ENCODE data around the gene SCART1. TPM values are rescaled to one million over a fixed set of nuclear protein-coding genes. Genes with fewer than 3 reads are reported as not detected.

SCART1 gene
- total RNA-seq, 4 donors from 2014 or later: 0.27 to 3.9 (median 2.0) TPM

GRCh38 chr10:133452453-133452852 is 1.3 kb upstream of the SCART1 start:
- H3K4me1 ChIP-seq: no peaks in the 10 kb centered on the region
- WGBS, 2 donors (ENCODE audit: low coverage in 1 of 2): 71 to 84% methylated on average over 4 of the region's 4 CpGs
- no peak for ATAC-seq
- peaks cover 0 to 7% of the 10 kb centered on the region in 2 donors for H3K36me3 ChIP-seq
- TF ChIP-seq POLR2A (IDR thresholded peaks at IDR 0.05) (no peak), EP300 (IDR thresholded peaks at IDR 0.05) (no peak), CTCF (IDR thresholded peaks at IDR 0.05) (no peak), POLR2AphosphoS5 (IDR thresholded peaks at IDR 0.05) (no peak)
- H3K27me3 ChIP-seq: no peaks in the 10 kb centered on the region
- peaks cover 0 to 20% (median 0%) of the 10 kb centered on the region in 3 donors for H3K9me3 ChIP-seq
- H3K27ac ChIP-seq: no peak overlapping the region
- H3K4me3 ChIP-seq: no peak overlapping the region

- ATAC-seq: no peak
- WGBS, 2 donors (ENCODE audit: low coverage in 1 of 2): 82 to 83% methylated on average over 4 to 7 of the region's 10 CpGs
These were observed 604 bp downstream of the SCART1 start for GRCh38 chr10:133454204-133454893.

GRCh38 chr10:133455196-133455595 is 1.5 kb downstream of the SCART1 start:
- Histone ChIP-seq H3K36me3 (peaks cover 0 to 31% of the 10 kb centered on the region in 2 donors), H3K4me3 (no peak overlapping the region), H3K27me3 (no peaks in the 10 kb centered on the region), H3K9me3 (no peaks in the 10 kb centered on the region), H3K4me1 (no peaks in the 10 kb centered on the region), H3K27ac (no peak overlapping the region)
- TF ChIP-seq POLR2A (IDR thresholded peaks at IDR 0.05) (no peak), POLR2AphosphoS5 (IDR thresholded peaks at IDR 0.05) (no peak)
- 75 to 88% methylated on average over 3 to 5 of the region's 5 CpGs for WGBS, 2 donors (ENCODE audit: low coverage in 1 of 2)
- no peak for ATAC-seq

More at GRCh38 chr10:133454204-133454893, 604 bp downstream of the SCART1 start:
- Histone ChIP-seq H3K4me3 (no peak overlapping the region), H3K27ac (no peak overlapping the region), H3K9me3 (peaks cover 0 to under 1% (median 0%) of the 10 kb centered on the region in 3 donors), H3K4me1 (no peaks in the 10 kb centered on the region), H3K36me3 (peaks cover 0 to 24% of the 10 kb centered on the region in 2 donors), H3K27me3 (no peaks in the 10 kb centered on the region)
- TF ChIP-seq CTCF (IDR thresholded peaks at IDR 0.05): no peak
- TF ChIP-seq POLR2A (IDR thresholded peaks at IDR 0.05): no peak
- TF ChIP-seq EP300 (IDR thresholded peaks at IDR 0.05): no peak
- no peak for TF ChIP-seq POLR2AphosphoS5 (IDR thresholded peaks at IDR 0.05)

GRCh38 chr10:133455611-133456031 is 1.9 kb downstream of the SCART1 start:
- ATAC-seq: no peak
- Histone ChIP-seq H3K36me3 (peaks cover 0 to 32% of the 10 kb centered on the region in 2 donors), H3K4me3 (no peak overlapping the region), H3K4me1 (no peaks in the 10 kb centered on the region), H3K27me3 (no peaks in the 10 kb centered on the region), H3K9me3 (no peaks in the 10 kb centered on the region), H3K27ac (no peak overlapping the region)
- WGBS, 2 donors (ENCODE audit: low coverage in 1 of 2): 80 to 82% methylated on average over 2 of the region's 7 CpGs
- no peak for TF ChIP-seq CTCF (IDR thresholded peaks at IDR 0.05)
- no peak for TF ChIP-seq POLR2A (IDR thresholded peaks at IDR 0.05)
- TF ChIP-seq POLR2AphosphoS5 (IDR thresholded peaks at IDR 0.05): no peak
- TF ChIP-seq EP300 (IDR thresholded peaks at IDR 0.05): no peak

DNA sequence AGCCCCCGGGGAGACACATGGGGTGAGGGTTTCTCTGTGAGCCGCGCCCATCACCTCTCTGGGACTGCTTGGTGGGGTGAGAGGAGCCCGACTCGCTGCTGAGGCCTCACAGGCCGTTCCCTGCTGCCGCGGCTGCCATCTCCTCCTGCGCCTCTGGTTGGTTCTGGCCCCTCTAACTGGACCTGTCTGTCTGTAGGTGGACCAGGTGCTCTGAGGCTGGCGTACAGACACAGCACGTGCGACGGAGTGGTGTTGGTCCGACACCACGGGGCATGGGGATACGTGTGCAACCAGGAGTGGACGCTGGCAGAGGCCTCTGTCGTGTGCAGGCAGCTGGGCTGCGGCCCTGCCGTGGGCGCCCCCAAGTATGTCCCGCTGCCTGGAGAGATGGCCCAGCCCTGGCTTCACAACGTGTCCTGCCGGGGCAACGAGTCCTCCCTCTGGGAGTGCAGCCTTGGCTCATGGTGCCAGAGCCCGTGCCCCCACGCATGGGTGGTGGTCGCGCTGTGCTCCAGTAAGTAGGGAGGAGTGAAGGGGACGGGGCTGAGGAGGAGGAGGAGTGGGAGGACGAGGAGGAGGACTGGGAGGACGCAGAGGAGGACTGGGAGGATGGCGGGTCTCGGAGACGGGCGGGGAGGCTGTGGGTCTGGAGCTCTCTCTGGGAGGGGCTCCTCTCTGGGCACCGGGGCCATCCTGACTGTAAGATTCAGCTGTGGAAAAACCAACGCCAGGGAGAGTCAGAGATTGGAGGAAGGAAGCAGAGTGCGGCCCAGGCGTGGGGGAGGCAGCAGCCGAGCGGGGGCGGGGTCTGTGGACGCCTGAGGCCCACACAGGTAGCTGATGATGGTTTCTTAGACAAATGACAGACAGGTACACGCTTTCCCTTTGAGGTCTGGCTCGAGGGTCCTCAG is 2.6 kb downstream of the SCART1 start:
- no peak for TF ChIP-seq POLR2A (IDR thresholded peaks at IDR 0.05)
- no peak for TF ChIP-seq CTCF (IDR thresholded peaks at IDR 0.05)
- no peak for TF ChIP-seq POLR2AphosphoS5 (IDR thresholded peaks at IDR 0.05)
- no peak for TF ChIP-seq EP300 (IDR thresholded peaks at IDR 0.05)
- WGBS, 2 donors (ENCODE audit: low coverage in 1 of 2): 87 to 90% methylated on average over 15 to 23 of the region's 46 CpGs
- no peaks in the 10 kb centered on the region for H3K27me3 ChIP-seq
- H3K9me3 ChIP-seq: no peaks in the 10 kb centered on the region
- H3K27ac ChIP-seq: no peak overlapping the region
- no peak overlapping the region for H3K4me3 ChIP-seq
- no peak for ATAC-seq
- no peaks in the 10 kb centered on the region for H3K4me1 ChIP-seq
- H3K36me3 ChIP-seq: peaks cover 0 to 38% of the 10 kb centered on the region in 2 donors

Measured in gastroesophageal sphincter (tissue), 4 donors.